ENCODE measurements around the gene GNAL.
A peak's percentile ranks its signal among the peaks of the same experiment; 100 is the strongest.

Gene GNAL

DNA sequence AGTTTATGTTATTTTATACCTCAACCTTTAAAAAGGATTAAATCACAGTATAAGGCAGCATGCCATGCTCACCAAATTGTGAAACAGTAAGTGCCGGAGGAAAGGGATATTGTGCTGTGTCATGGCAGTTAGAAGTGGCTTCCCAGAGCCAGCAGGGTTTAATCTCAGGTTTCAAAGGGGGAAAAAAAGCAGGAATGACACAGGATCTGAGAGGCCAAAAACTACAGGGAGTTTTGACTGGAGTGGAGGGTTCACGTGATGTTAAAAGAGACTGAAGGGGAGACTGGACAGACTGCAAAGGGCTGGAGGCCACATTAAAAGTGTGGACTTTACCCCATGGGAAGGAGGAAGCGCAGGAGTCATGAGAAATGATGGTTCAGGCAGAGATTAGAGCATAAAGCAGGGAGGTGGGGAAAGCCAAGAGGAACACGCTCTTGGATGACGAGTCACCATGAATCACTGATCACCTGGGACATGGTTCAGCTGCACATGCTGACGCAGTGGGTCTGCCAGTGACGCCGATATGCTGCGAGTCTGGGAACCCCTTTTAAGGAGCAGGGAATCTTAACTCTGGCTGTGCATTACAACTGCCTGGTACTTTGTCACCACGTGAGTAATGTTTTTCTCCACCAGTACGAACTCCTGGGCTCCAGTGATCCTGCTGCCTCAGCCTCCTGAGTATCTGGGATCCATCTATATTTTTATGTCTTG lies 168.3 kb downstream of the GNAL start:
- Mint-ChIP-seq H3K9me3 (no peaks in the 10 kb centered on the region), H3K27me3 (no peaks in the 10 kb centered on the region), H3K36me3 (ENCODE audit: insufficient read depth) (peaks cover 11% of the 10 kb centered on the region), H3K4me3 (no peak overlapping the region), H3K4me1 (peaks cover 3% of the 10 kb centered on the region), H3K27ac (ENCODE audit: low read depth) (peak overlapping the region; percentile 3)
- DNase-seq (ENCODE audit: low spot score in 2 of 2): no peak
- no peak for ATAC-seq (replicated peaks; ENCODE audit: extremely low read depth, poor library complexity, severe bottlenecking)

DNA sequence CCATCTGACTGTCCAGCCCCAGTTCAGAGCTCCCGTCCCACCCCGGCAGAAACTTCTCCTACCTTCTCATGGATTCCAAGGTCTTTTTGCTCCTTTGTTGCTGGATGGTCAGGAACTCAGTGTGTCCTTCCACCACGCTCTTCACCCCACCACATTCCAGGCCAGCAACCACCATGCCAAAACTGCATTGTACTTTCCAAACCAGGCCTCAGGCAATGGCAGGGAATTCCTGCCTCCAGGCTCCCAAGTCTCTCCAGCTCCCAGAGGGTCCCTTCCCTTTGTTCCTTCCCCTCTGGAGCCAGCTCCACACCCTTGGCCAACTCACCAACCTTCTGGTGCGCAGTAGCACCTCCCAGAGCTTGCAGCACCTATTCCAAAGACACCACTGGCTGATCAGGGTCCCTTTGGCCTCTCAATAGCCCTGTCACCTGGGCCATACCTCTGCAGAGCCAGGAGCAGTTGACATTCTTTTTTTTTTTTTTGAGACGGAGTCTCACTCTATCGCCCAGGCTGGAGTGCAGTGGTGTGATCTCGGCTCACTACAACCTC lies 170.3 kb downstream of the GNAL start:
- no peak for DNase-seq (ENCODE audit: low spot score in 2 of 2)
- Mint-ChIP-seq H3K4me3 (no peak overlapping the region), H3K36me3 (ENCODE audit: insufficient read depth) (peaks cover 6% of the 10 kb centered on the region), H3K9me3 (no peaks in the 10 kb centered on the region), H3K4me1 (no peaks in the 10 kb centered on the region), H3K27me3 (peaks cover under 1% of the 10 kb centered on the region), H3K27ac (ENCODE audit: low read depth) (peak overlapping the region; percentile 60)
- ATAC-seq (replicated peaks; ENCODE audit: extremely low read depth, poor library complexity, severe bottlenecking): no peak

DNA sequence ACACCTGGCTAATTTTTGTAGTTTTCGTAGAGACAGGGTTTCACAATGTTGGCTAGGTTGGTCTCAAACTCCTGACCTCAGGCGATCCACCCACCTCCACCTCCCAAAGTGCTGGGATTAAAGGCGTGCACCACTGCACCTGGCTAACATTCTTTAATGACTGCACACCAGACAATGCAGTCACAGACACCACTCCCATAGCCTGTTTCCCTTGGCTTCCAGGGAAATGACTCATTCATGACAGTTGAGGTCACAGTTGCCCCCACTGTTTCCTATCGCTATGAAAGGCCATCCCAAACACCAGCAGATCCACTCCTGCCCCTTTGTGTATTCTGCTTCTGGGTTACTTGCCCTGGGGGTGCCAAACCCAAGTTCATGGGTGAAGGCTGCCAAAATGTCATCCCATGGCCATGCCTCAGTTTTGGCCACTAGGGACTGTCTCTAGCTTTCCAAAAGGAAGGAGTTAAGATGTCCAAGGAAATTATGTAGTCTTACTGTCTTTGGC lies 170.9 kb downstream of the GNAL start:
- peaks cover 4% of the 10 kb centered on the region for H3K36me3 Mint-ChIP-seq (ENCODE audit: insufficient read depth)
- no peak overlapping the region for H3K4me3 Mint-ChIP-seq
- ATAC-seq (replicated peaks; ENCODE audit: extremely low read depth, poor library complexity, severe bottlenecking): no peak
- H3K27ac Mint-ChIP-seq (ENCODE audit: low read depth): peak overlapping the region; percentile 60
- DNase-seq (ENCODE audit: low spot score in 2 of 2): no peak
- H3K4me1 Mint-ChIP-seq: no peaks in the 10 kb centered on the region
- H3K27me3 Mint-ChIP-seq: peaks cover 7% of the 10 kb centered on the region
- no peaks in the 10 kb centered on the region for H3K9me3 Mint-ChIP-seq

DNA sequence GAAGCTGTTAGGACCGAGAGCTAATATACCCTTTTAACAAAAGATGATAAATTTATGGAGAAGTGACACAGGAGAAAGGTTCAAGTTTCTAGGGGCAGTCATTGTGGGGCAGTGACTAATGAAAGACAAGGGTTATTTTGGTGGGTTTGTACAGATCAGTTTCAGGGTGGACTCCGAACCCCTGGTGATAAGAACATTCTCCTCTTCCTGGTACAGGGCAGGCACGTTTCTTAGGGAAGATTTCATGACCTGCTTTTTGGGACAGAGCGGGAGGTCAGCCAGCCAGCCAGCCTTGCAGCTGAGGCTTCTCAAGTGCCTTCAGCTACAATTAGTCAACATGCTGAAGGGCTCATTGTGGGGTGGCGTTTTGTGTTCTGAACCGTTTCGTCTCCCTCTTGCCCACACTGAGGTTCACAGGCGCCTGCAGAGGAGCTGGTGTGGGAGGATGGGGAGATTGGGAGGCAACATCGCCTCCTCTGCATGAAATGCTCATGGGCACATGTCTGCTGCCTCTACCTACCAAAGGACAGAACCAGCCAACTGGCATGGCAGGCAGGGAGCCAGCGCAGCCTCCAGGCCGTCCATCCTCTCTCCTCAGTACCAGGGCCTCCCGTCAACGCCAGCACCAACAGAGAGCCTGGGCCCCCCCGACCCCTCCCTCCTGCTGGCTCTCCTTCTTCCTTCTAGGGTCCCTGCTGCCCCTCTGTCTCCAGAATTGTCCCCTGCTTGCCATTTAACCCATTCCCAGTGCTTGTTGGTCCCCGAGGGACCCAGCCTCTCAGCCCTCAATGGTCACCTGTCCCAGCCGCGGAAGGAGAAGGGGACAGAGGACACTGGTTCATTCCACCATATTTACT lies 171.8 kb downstream of the GNAL start:
- Mint-ChIP-seq H3K4me3 (no peak overlapping the region), H3K27ac (ENCODE audit: low read depth) (no peak overlapping the region), H3K36me3 (ENCODE audit: insufficient read depth) (no peaks in the 10 kb centered on the region), H3K27me3 (peaks cover 15% of the 10 kb centered on the region), H3K9me3 (no peaks in the 10 kb centered on the region), H3K4me1 (no peaks in the 10 kb centered on the region)
- ATAC-seq (replicated peaks; ENCODE audit: extremely low read depth, poor library complexity, severe bottlenecking) (no peak), DNase-seq (ENCODE audit: low spot score in 2 of 2) (no peak)

GRCh38 chr18:11861583-11862288 lies 172.7 kb downstream of the GNAL start:
- H3K36me3 Mint-ChIP-seq (ENCODE audit: insufficient read depth): no peaks in the 10 kb centered on the region
- no peaks in the 10 kb centered on the region for H3K9me3 Mint-ChIP-seq
- H3K27ac Mint-ChIP-seq (ENCODE audit: low read depth): no peak overlapping the region
- H3K4me3 Mint-ChIP-seq: no peak overlapping the region
- H3K4me1 Mint-ChIP-seq: no peaks in the 10 kb centered on the region
- peaks cover 24% of the 10 kb centered on the region for H3K27me3 Mint-ChIP-seq
- no peak for ATAC-seq (replicated peaks; ENCODE audit: extremely low read depth, poor library complexity, severe bottlenecking)
- no peak for DNase-seq (ENCODE audit: low spot score in 2 of 2)

GRCh38 chr18:11862468-11863137 lies 173.5 kb downstream of the GNAL start:
- Mint-ChIP-seq H3K27ac (ENCODE audit: low read depth) (no peak overlapping the region), H3K36me3 (ENCODE audit: insufficient read depth) (no peaks in the 10 kb centered on the region), H3K4me3 (no peak overlapping the region), H3K27me3 (peaks cover 30% of the 10 kb centered on the region), H3K9me3 (no peaks in the 10 kb centered on the region), H3K4me1 (no peaks in the 10 kb centered on the region)
- DNase-seq (ENCODE audit: low spot score in 2 of 2) (no peak), ATAC-seq (replicated peaks; ENCODE audit: extremely low read depth, poor library complexity, severe bottlenecking) (no peak)

GRCh38 chr18:11864471-11864870 lies 175.4 kb downstream of the GNAL start:
- Mint-ChIP-seq H3K36me3 (ENCODE audit: insufficient read depth) (no peaks in the 10 kb centered on the region), H3K27me3 (peaks cover 30% of the 10 kb centered on the region), H3K27ac (ENCODE audit: low read depth) (no peak overlapping the region), H3K4me3 (no peak overlapping the region), H3K9me3 (no peaks in the 10 kb centered on the region), H3K4me1 (no peaks in the 10 kb centered on the region)
- DNase-seq (ENCODE audit: low spot score in 2 of 2): no peak
- ATAC-seq (replicated peaks; ENCODE audit: extremely low read depth, poor library complexity, severe bottlenecking): no peak

DNA sequence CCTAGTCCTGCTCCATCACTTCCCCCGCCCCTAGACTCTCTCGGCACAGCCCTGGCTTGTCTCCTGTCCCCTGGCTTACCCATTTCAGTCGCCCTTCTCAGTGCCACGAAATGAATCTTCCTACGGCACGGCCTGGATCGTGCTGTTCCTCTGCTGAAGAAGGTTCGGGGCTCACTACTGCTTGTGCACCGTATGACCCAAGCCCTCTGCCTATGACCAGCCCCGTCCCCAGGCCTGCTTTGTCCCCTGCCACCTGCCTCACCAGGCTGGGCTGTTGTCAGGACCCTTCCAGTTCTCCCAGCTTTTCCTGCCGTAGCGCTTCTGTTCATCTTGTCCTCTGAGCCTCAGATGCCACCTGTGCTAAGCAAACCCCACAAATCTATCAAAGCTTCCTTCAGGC lies 176.0 kb downstream of the GNAL start:
- H3K36me3 Mint-ChIP-seq (ENCODE audit: insufficient read depth): no peaks in the 10 kb centered on the region
- H3K27me3 Mint-ChIP-seq: peaks cover 30% of the 10 kb centered on the region
- no peaks in the 10 kb centered on the region for H3K9me3 Mint-ChIP-seq
- H3K4me3 Mint-ChIP-seq: no peak overlapping the region
- ATAC-seq (replicated peaks; ENCODE audit: extremely low read depth, poor library complexity, severe bottlenecking): no peak
- H3K27ac Mint-ChIP-seq (ENCODE audit: low read depth): no peak overlapping the region
- no peak for DNase-seq (ENCODE audit: low spot score in 2 of 2)
- no peaks in the 10 kb centered on the region for H3K4me1 Mint-ChIP-seq

DNA sequence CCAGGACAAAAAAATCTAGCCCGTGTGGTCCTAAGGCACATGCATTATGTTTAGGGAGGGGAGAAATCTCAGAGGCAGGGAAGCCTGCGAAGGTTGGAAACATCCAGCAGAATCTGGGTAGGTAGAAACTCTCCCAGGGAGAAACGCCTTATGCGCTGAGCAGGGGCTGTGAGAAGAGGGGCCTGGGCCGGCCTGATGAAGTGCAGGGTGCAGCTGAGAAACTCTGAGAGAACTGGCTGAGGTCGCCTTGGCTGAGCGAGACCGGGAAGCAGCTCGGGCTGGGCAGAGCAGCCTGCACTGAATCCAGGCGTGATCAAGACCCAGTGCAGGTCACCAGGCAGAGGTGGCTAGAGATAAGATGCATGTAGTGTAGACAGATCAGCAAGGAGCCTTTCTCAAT lies 177.3 kb downstream of the GNAL start:
- Mint-ChIP-seq H3K27me3 (peaks cover 30% of the 10 kb centered on the region), H3K36me3 (ENCODE audit: insufficient read depth) (no peaks in the 10 kb centered on the region), H3K27ac (ENCODE audit: low read depth) (no peak overlapping the region), H3K9me3 (no peaks in the 10 kb centered on the region), H3K4me3 (no peak overlapping the region), H3K4me1 (peaks cover 2% of the 10 kb centered on the region)
- no peak for DNase-seq (ENCODE audit: low spot score in 2 of 2)
- no peak for ATAC-seq (replicated peaks; ENCODE audit: extremely low read depth, poor library complexity, severe bottlenecking)

GRCh38 chr18:11866764-11867163 lies 177.7 kb downstream of the GNAL start:
- ATAC-seq (replicated peaks; ENCODE audit: extremely low read depth, poor library complexity, severe bottlenecking): no peak
- H3K27ac Mint-ChIP-seq (ENCODE audit: low read depth): no peak overlapping the region
- no peaks in the 10 kb centered on the region for H3K9me3 Mint-ChIP-seq
- H3K4me3 Mint-ChIP-seq: no peak overlapping the region
- peaks cover 5% of the 10 kb centered on the region for H3K4me1 Mint-ChIP-seq
- peaks cover 30% of the 10 kb centered on the region for H3K27me3 Mint-ChIP-seq
- no peak for DNase-seq (ENCODE audit: low spot score in 2 of 2)
- H3K36me3 Mint-ChIP-seq (ENCODE audit: insufficient read depth): no peaks in the 10 kb centered on the region

DNA sequence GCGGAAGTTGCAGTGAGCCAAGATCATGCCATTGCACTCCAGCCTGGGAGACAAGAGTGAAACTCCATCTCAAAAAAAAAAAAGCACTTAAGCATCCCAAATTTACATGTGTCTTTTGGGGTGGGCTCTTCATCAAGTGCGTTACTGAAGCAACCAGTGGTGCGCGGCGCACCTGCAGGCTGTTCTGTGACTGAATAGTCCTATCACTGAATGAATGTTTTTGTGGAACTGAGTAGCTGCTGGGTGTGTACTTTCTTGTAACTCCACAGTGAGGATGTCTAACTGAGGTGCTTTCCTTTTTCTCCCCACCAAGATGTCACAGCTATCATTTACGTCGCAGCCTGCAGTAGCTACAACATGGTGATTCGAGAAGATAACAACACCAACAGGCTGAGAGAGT lies 179.2 kb downstream of the GNAL start:
- ATAC-seq (replicated peaks; ENCODE audit: extremely low read depth, poor library complexity, severe bottlenecking) (no peak), DNase-seq (ENCODE audit: low spot score in 2 of 2) (no peak)
- Mint-ChIP-seq H3K4me3 (no peak overlapping the region), H3K27me3 (peaks cover 30% of the 10 kb centered on the region), H3K4me1 (peaks cover 5% of the 10 kb centered on the region), H3K27ac (ENCODE audit: low read depth) (no peak overlapping the region), H3K36me3 (ENCODE audit: insufficient read depth) (no peaks in the 10 kb centered on the region), H3K9me3 (no peaks in the 10 kb centered on the region)

DNA sequence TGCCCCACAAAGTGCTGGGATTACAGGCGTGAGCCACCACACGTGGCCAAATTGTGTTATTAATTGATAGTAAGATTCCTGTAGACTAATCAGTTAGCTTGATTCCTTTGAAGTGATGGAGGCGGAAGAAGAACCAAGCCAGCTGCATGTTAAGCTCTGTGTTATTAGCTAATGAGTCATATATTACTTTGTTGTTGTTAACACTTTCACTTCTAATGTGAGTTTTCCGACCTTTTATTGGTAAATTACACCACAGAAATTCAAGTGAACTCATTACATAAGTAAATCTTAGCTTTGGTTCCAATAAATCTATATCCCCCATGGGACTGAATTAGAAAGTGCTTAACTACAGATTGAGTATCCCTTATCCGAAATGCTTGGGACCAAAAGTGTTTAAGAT lies 182.4 kb downstream of the GNAL start:
- DNase-seq (ENCODE audit: low spot score in 2 of 2) (no peak), ATAC-seq (replicated peaks; ENCODE audit: extremely low read depth, poor library complexity, severe bottlenecking) (peak; percentile 52)
- H3K27ac Mint-ChIP-seq (ENCODE audit: low read depth): no peak overlapping the region
- no peak overlapping the region for H3K4me3 Mint-ChIP-seq
- H3K9me3 Mint-ChIP-seq: no peaks in the 10 kb centered on the region
- no peaks in the 10 kb centered on the region for H3K36me3 Mint-ChIP-seq (ENCODE audit: insufficient read depth)
- H3K27me3 Mint-ChIP-seq: peaks cover 8% of the 10 kb centered on the region
- H3K4me1 Mint-ChIP-seq: peaks cover 5% of the 10 kb centered on the region
